CD4-positive, alpha-beta T cell treated with Interleukin-17A for 1 hour (primary cell): ENCODE measurements around the gene NRG2.

Experiments
- DNase-seq: peaks from one replicate; pipeline ENCODE4 v3.0.0-alpha.2; 2020

Gene NRG2

GRCh38 chr5:139850423-139851016 lies 192.6 kb downstream of the NRG2 start:
- DNase-seq = no peak

DNA sequence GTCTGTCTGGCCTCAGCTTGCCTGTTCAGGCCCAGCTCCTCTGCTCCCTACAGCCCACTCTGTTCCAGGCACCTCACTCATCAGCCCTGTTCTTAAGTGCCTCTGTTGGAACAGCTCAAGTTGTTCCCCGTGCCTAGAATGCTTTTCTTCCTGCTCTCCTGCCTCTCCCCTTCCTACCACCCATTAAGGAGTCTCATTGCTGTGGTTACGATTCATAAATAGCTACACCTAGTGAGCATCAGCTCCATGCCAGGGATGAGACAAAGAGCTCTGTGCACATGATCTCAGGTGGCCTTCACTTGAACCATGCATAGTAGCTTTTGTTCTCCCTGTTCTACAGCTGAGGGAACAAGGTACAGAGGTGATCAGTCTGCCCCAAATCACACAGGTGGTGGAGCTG lies 193.2 kb downstream of the NRG2 start:
- no peak for DNase-seq

GRCh38 chr5:139849501-139849900 lies 193.6 kb downstream of the NRG2 start:
- DNase-seq = no peak

- peak; percentile 48 for DNase-seq
These were observed 194.5 kb downstream of the NRG2 start for GRCh38 chr5:139848508-139849100.

GRCh38 chr5:139847790-139848507 lies 195.2 kb downstream of the NRG2 start:
- peak; percentile 83 for DNase-seq

GRCh38 chr5:139847091-139847490 lies 196.0 kb downstream of the NRG2 start:
- DNase-seq = no peak

- DNase-seq = no peak
These were observed 197.0 kb downstream of the NRG2 start for GRCh38 chr5:139845846-139846681.

GRCh38 chr5:139844472-139845145 lies 198.5 kb downstream of the NRG2 start:
- DNase-seq = peak; percentile 75

GRCh38 chr5:139843991-139844390 lies 199.1 kb downstream of the NRG2 start:
- DNase-seq = no peak

- DNase-seq = no peak
These were observed 200.8 kb downstream of the NRG2 start for GRCh38 chr5:139842321-139842720.

DNA sequence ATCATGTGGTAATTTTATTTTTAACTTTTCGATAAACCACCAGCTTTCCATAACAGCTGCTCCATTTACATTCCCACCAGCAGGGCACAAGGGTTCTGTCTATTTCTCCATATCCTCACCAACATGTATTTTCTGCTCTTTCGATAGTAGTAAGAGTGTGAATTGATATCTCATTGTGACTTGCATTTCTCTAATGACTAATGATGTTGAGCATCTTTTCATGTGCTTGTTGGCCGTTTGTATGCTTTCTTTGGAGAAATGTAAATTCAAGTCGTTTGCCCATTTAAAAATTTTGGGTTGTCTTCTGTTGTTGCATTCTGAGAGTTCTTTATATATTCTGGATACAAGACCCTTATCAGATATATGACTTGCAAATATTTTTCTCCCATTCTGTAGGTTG lies 201.6 kb downstream of the NRG2 start:
- no peak for DNase-seq

- no peak for DNase-seq
These were observed 203.2 kb downstream of the NRG2 start for GRCh38 chr5:139839918-139840317.

DNA sequence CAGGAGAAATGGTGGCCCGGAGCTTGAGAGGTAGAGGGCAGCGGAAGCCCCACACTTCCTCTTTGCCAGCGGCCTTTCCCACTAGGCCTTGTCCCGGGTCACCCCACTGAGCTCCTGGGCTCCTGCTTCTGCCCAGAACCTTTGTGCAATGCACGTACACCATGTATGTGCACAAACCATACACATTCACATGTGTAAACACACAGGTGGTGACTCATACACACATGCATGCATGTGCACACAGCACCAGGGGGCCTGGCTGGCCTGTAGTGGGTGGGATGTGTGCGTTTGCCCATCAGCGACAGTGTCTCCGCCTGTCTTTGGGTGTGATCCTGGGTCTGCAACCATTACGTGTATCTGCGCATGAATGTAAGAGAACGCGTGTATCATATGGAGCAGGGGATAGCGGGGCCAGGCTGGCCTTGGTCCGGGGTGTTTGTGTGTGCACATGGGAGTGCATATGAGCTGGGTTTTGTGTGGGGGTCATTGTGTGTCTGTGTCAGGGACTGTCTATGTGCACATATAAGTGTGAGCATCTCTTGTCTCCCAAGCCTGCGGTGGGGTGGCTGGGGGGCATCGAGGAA lies 203.8 kb downstream of the NRG2 start:
- no peak for DNase-seq

GRCh38 chr5:139838381-139839197 lies 204.5 kb downstream of the NRG2 start:
- DNase-seq = no peak

DNA sequence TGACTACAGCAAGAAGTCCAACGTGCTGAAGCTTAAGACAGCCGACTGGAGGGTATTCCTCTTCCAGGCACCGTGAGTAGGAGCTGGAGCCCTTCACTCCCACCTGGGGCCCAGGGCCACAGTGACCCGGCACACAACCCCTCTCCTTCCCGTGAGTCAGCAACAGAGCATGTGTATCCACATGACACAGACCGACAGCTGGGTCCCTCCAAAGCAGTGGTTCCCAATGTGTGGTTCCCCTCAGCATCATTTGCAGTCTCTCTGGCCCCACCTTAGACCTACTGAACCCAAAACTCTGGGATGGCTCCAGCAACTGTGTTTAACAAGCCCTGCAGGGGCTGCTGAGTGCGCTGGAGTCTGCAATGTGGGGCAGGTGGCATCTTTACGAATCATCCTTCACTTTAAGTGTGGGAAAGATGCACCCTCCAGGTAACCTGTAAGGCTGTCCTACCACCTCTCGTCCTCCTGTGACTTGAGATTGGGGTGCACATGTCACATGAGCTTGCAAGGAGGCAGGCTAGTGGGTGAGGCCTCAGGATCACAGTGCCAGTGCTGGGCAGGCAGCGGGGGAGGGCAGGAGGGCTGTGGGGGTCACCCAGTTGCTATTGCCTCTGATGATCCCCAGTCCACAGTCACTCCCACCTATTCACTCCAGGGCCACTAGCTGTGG lies 205.3 kb downstream of the NRG2 start:
- DNase-seq = no peak

DNA sequence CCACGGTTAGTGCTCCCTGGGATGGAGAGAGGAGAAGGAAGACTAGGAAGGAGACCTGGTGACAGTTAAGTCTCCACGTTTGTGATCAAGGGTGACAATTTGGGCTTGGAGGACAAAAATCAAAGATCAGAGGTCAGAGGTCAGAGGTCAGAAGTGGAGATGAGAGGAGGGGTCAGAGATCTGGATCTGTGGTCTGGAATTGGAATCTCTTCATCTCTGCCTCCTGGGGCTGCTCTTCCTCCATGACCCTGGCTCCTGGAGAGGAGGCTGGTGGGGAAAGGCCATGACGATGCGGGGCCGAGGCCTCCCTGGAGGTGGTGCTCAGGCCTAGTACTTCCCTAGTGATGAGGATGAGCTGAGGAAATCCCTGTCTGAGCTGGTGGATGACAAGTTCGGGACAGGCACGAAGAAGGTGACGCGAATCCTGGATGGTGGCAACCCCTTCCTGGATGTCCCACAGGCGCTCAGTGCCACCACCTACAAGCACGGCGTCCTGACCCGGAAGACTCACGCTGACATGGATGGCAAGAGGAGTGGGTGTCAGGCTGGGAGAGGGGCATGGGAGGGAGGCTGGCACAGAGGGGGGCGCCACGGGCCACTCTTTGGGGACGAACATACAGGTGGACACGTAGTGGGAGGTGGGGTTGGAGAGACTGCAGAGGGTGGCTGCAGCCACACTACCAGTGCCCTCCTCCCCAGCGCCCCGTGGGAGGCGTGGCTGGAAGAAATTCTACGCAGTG lies 206.5 kb downstream of the NRG2 start:
- DNase-seq = no peak

- no peak for DNase-seq
These were observed 207.4 kb downstream of the NRG2 start for GRCh38 chr5:139835656-139836055.

DNA sequence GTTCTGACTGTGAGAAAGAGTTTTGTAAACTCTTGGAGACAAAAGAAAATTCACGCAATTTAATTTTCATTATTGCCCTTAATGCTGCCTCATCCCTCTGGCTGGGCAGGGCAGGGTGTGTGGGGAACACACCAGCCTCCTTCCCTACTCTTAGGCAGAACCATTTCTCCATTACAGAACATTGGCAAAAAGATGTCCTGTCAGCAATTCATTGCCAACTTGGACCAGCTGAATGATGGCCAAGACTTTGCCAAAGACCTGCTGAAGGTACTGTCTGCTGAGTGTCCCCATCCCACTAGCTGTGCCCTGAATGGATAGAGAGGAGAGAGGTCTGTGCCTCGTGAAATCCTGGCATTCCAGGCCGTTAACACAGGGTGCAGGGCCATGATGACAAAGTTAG lies 209.6 kb downstream of the NRG2 start:
- no peak for DNase-seq

- DNase-seq = no peak
These were observed 211.5 kb downstream of the NRG2 start for GRCh38 chr5:139831624-139832023.

DNA sequence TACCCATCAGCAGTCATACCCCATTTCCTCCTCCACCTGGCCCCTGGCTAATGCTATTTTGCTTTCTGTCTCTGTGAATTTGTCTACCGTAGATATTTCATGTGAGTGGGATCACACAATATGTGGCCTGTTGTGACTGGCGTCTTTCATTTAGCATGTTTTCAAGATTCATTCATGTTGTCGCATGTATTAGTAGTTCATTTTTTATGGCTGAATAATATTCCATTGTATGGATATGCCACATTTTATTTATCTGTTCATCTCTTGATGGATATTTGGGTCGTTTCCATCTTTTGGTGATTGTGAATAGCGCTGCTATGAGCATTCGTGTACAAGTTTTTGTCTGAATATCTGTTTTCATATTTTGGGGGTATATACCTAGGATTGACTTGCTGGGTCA lies 213.6 kb downstream of the NRG2 start:
- no peak for DNase-seq
